HCT116 (cell line): ENCODE measurements around the gene RXRA. TPM values are rescaled to one million over a fixed set of nuclear protein-coding genes. Genes with fewer than 3 reads are reported as not detected.

Experiments used
- ATAC-seq: fragments of 200-7000 bp; cut with Tn5 transposase; 2 replicates; pipeline ENCODE4 v1.9.1; 2020; ENCODE audit warnings: mild to moderate bottlenecking, moderate library complexity
- BruUV-seq: library from RNA; stranded (reverse); fragments of 400-500 nt; replicated peaks from 2 replicates; lab custom pipeline; 2021; lab: Mats Ljungman, UMichigan
- CTCF ChIA-PET: fragments of 300-600 bp; sonication (Branson Sonifier 250); formaldehyde crosslinking; loops from one replicate; lab custom pipeline; 2021; ENCODE audit warnings: antibody characterized with exemption; lab: Charles Lee
- POLR2A ChIA-PET: fragments of 300-600, 350-600 bp; sonication (Branson Sonifier 250); formaldehyde crosslinking; loops from one replicate; lab custom pipeline; 2021; ENCODE audit warnings: antibody characterized with exemption; lab: Charles Lee
- RAD21 ChIA-PET, 2 experiments: fragments of 300-600 bp; sonication (Branson Sonifier 250); formaldehyde crosslinking; loops; one replicate each; lab custom pipeline; 2023; ENCODE audit warnings: low total read pairs in 2 of 2; ENCODE audit not compliant: uncharacterized antibody in 2 of 2, unreplicated experiment in 2 of 2, low non-redundant PET in 1 of 2; lab: Charles Lee
- DNase-seq: peaks from one replicate; pipeline ENCODE4 v3.0.0-alpha.2; 2010; ENCODE audit warnings: low read depth, low spot score
- H2AFZ ChIP-seq: fragments of 200-600 bp; shearing (Covaris generic), sonication (generic); 2 replicates; pipeline ENCODE4 v1.6.1; 2017; ENCODE audit warnings: low read depth, mixed run types, mixed read lengths, antibody characterized with exemption, low read length; ENCODE audit not compliant: poor library complexity, severe bottlenecking
- H3K27ac ChIP-seq: 2 replicates; pipeline ENCODE4 v1.5.1; 2012; ENCODE audit warnings: low read depth, low read length
- H3K27me3 ChIP-seq: fragments of 200-600 bp; sonication (generic); 2 replicates; pipeline ENCODE4 v1.6.1; 2016; ENCODE audit warnings: mixed run types, low read length, mixed read lengths; ENCODE audit not compliant: insufficient read depth
- H3K36me3 ChIP-seq, 2 experiments: fragments of 200-500 bp in 1 of 2; fragments of 200-600 bp in 1 of 2; sonication (Bioruptor generic) in 1 of 2; sonication (generic) in 1 of 2; 2 replicates each; pipeline versions ENCODE4 v1.5.1 to v1.6.1; 2014 to 2016; ENCODE audit warnings: low read length in 2 of 2, inconsistent platforms in 1 of 2, mixed read lengths in 1 of 2, mixed run types in 1 of 2; ENCODE audit not compliant: insufficient read depth in 2 of 2, control insufficient read depth in 1 of 2
- H3K4me1 ChIP-seq, 2 experiments: fragments of 200-600 bp in 1 of 2; sonication (generic) in 1 of 2; 2 replicates each; pipeline versions ENCODE4 v1.5.1 to v1.6.1; 2012 to 2017; ENCODE audit warnings: low read length in 2 of 2, inconsistent platforms in 1 of 2, mild to moderate bottlenecking in 1 of 2, mixed read lengths in 1 of 2, mixed run types in 1 of 2, moderate library complexity in 1 of 2; ENCODE audit not compliant: insufficient read depth in 2 of 2, control insufficient read depth in 1 of 2
- H3K4me2 ChIP-seq: fragments of 200-600 bp; sonication (generic); 2 replicates; pipeline ENCODE4 v1.6.1; 2017; ENCODE audit warnings: mixed run types, low read length, mixed read lengths
- H3K4me3 ChIP-seq, 2 experiments: fragments of 200-600 bp in 1 of 2; sonication (generic) in 1 of 2; replicated peaks in 1 of 2; 2 replicates each; pipeline ENCODE4 v1.5.1; 2011 to 2016; ENCODE audit warnings: low read length in 2 of 2, control low read depth in 1 of 2, low read depth in 1 of 2, mild to moderate bottlenecking in 1 of 2, mixed read lengths in 1 of 2, mixed run types in 1 of 2
- H3K79me2 ChIP-seq: fragments of 200-600 bp; sonication (generic); 2 replicates; pipeline ENCODE4 v1.6.1; 2017; ENCODE audit warnings: mild to moderate bottlenecking, mixed run types, low read length, moderate library complexity, mixed read lengths; ENCODE audit not compliant: insufficient read depth
- H3K9ac ChIP-seq: fragments of 200-600 bp; sonication (generic); 2 replicates; pipeline ENCODE4 v1.6.1; 2016; ENCODE audit warnings: low read length, mixed read lengths
- H3K9me2 ChIP-seq: fragments of 200-600 bp; sonication (generic), shearing (Covaris generic); 2 replicates; pipeline ENCODE4 v1.6.1; 2017; ENCODE audit warnings: mixed run types, mild to moderate bottlenecking, moderate library complexity; ENCODE audit not compliant: insufficient read depth
- H3K9me3 ChIP-seq, 2 experiments: fragments of 200-500 bp in 1 of 2; fragments of 200-600 bp in 1 of 2; sonication (Bioruptor generic) in 1 of 2; sonication (generic) in 1 of 2; 2 replicates each; pipeline ENCODE4 v1.6.1; 2014 to 2017; ENCODE audit warnings: low read length in 2 of 2, mixed read lengths in 2 of 2, inconsistent platforms in 1 of 2, low read depth in 1 of 2, mild to moderate bottlenecking in 1 of 2, mixed run types in 1 of 2, moderate library complexity in 1 of 2; ENCODE audit not compliant: control insufficient read depth in 1 of 2, insufficient read depth in 1 of 2
- H4K20me1 ChIP-seq: fragments of 200-600 bp; sonication (generic), shearing (Covaris generic); 2 replicates; pipeline ENCODE4 v1.6.1; 2017; ENCODE audit warnings: mixed run types, mild to moderate bottlenecking, moderate library complexity; ENCODE audit not compliant: insufficient read depth
- CEBPB ChIP-seq: IDR thresholded peaks from 2 replicates; pipeline ENCODE4 v1.6.1; 2012; ENCODE audit warnings: low read depth
- EGR1 ChIP-seq: IDR thresholded peaks from 2 replicates; pipeline ENCODE4 v1.6.1; 2012; ENCODE audit warnings: low read depth
- EZH2phosphoT487 ChIP-seq: fragments of 200-600 bp; IDR thresholded peaks from 2 replicates; pipeline ENCODE4 v1.6.1; 2018; ENCODE audit warnings: antibody characterized with exemption, borderline replicate concordance
- POLR2A ChIP-seq: IDR thresholded peaks from 2 replicates; pipeline ENCODE4 v1.7.0; 2011; ENCODE audit warnings: borderline replicate concordance; ENCODE audit not compliant: insufficient read depth, insufficient read length; ENCODE audit errors: extremely low read depth
- POLR2AphosphoS5 ChIP-seq: IDR thresholded peaks from 2 replicates; pipeline ENCODE4 v1.6.1; 2011; ENCODE audit warnings: mild to moderate bottlenecking, low read depth, low read length, moderate library complexity
- SIN3A ChIP-seq: IDR thresholded peaks from 2 replicates; pipeline ENCODE4 v1.6.1; 2012; ENCODE audit warnings: low read depth
- SP1 ChIP-seq: IDR thresholded peaks from 2 replicates; pipeline ENCODE4 v1.6.1; 2012; ENCODE audit warnings: low read depth
- TCF7L2 ChIP-seq: IDR thresholded peaks from 2 replicates; pipeline ENCODE4 v1.7.0; 2011; ENCODE audit warnings: borderline replicate concordance, inconsistent platforms; ENCODE audit not compliant: insufficient read depth, insufficient read length; ENCODE audit errors: extremely low read depth
- YY1 ChIP-seq: IDR thresholded peaks from 2 replicates; pipeline ENCODE4 v1.6.1; 2011; ENCODE audit warnings: low read length, low read depth, moderate library complexity, mild to moderate bottlenecking; ENCODE audit not compliant: insufficient replicate concordance; ENCODE audit errors: extremely low read depth
- ZFX ChIP-seq: fragments of 450-650 bp; IDR thresholded peaks from 2 replicates; pipeline ENCODE4 v1.6.1; 2017
- intact Hi-C: fragments of 100-400 bp; cut with micrococcal nuclease; formaldehyde crosslinking; loops from 2 replicates; pipeline ENCODE4 v1.10.0; 2022
- total RNA-seq: library from RNA; stranded (reverse); gene quantifications from one replicate; pipeline ENCODE4 v1.2.1, GENCODE V29; 2021; ENCODE audit not compliant: unreplicated experiment
- TF ChIP-seq, protein P1 (sequence below): IDR thresholded peaks from 2 replicates; pipeline ENCODE4 v1.6.1; 2011; ENCODE audit warnings: mild to moderate bottlenecking, low read length, moderate library complexity; ENCODE audit not compliant: insufficient replicate concordance; ENCODE audit errors: extremely low read depth
- TF ChIP-seq, protein P2 (sequence below): IDR thresholded peaks from 2 replicates; pipeline ENCODE4 v1.6.1; 2012

The RXRA gene
- total RNA-seq, 1 experiment from 2014 or later: 43.9 TPM

DNA sequence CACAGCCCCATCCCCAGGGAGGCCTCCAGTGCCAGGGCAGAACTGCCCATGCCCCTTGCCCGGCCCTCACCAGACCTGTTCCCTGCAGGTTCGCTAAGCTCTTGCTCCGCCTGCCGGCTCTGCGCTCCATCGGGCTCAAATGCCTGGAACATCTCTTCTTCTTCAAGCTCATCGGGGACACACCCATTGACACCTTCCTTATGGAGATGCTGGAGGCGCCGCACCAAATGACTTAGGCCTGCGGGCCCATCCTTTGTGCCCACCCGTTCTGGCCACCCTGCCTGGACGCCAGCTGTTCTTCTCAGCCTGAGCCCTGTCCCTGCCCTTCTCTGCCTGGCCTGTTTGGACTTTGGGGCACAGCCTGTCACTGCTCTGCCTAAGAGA, 110.1 kb downstream of the RXRA start:
- Histone ChIP-seq H3K27ac (no peak overlapping the region), H3K9ac (no peak overlapping the region), H3K79me2 (no peaks in the 10 kb centered on the region), H3K27me3 (no peaks in the 10 kb centered on the region), H3K36me3 (peaks cover 5 to 6% of the 10 kb centered on the region in 2 experiments; a peak in 3 of 4 replicates), H3K4me2 (no peak overlapping the region), H3K9me2 (no peaks in the 10 kb centered on the region), H4K20me1 (no peaks in the 10 kb centered on the region), H3K9me3 (no peaks in the 10 kb centered on the region), H3K4me1 (peaks cover 6 to 13% of the 10 kb centered on the region in 2 experiments; a peak in 3 of 4 replicates), H3K4me3 (no peak overlapping the region), H2AFZ (no peak overlapping the region)
- DNase-seq (no peak), ATAC-seq (no peak)
- TF ChIP-seq ZFX (no peak), CEBPB (no peak), YY1 (no peak), POLR2AphosphoS5 (no peak), POLR2A (no peak), SIN3A (no peak), TCF7L2 (no peak), SP1 (no peak), EZH2phosphoT487 (no peak), EGR1 (no peak)
- TF ChIP-seq, protein P1, sequence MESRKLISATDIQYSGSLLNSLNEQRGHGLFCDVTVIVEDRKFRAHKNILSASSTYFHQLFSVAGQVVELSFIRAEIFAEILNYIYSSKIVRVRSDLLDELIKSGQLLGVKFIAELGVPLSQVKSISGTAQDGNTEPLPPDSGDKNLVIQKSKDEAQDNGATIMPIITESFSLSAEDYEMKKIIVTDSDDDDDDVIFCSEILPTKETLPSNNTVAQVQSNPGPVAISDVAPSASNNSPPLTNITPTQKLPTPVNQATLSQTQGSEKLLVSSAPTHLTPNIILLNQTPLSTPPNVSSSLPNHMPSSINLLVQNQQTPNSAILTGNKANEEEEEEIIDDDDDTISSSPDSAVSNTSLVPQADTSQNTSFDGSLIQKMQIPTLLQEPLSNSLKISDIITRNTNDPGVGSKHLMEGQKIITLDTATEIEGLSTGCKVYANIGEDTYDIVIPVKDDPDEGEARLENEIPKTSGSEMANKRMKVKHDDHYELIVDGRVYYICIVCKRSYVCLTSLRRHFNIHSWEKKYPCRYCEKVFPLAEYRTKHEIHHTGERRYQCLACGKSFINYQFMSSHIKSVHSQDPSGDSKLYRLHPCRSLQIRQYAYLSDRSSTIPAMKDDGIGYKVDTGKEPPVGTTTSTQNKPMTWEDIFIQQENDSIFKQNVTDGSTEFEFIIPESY: no peak
- TF ChIP-seq, protein P2, sequence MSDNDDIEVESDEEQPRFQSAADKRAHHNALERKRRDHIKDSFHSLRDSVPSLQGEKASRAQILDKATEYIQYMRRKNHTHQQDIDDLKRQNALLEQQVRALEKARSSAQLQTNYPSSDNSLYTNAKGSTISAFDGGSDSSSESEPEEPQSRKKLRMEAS: no peak
- ChIA-PET POLR2A (no interaction called here), RAD21 (no interaction called here), CTCF (no interaction called here)
- intact Hi-C loops: no loop called here
- BruUV-seq: no TSS peak
